Spleen (tissue), 7 donors: Measurements from ENCODE around the gene CGREF1.

Experiments used
- CTCF ChIP-seq, 11 experiments: fragments of 200-600 bp in 7 of 11; fragments of 450-650 bp in 4 of 11; sonication (generic) in 4 of 11; IDR thresholded peaks in 8 of 11; conservative IDR thresholded peaks in 3 of 11; 1 replicate in 7 of 11; 2 replicates in 4 of 11; pipeline versions ENCODE4 v1.4.0 to v1.8.0; 2016 to 2021; ENCODE audit warnings: antibody characterized with exemption in 11 of 11, inconsistent platforms in 4 of 11, mild to moderate bottlenecking in 1 of 11
- POLR2A ChIP-seq, 3 donors: fragments of 450-650 bp; IDR thresholded peaks; one replicate each; pipeline ENCODE4 v1.5.1; 2017; ENCODE audit warnings: antibody characterized with exemption in 3 of 3, mild to moderate bottlenecking in 1 of 3
- POLR2AphosphoS5 ChIP-seq, 3 donors: sonication (generic); formaldehyde crosslinking; IDR thresholded peaks; one replicate each; pipeline ENCODE4 v1.5.1; 2017; ENCODE audit warnings: antibody characterized with exemption in 3 of 3
- donor health status: DM: no; HTN: no; CAD: no; lungs with moderate emphysema.
- donor health status: DM: no; HTN: no; CAD: no.
- donor health status: DM: no; HTN: no; CAD: no.

GRCh38 chr2:27099334-27099955 is 19.5 kb downstream of the CGREF1 start:
- TF ChIP-seq CTCF (IDR thresholded peaks at IDR 0.05 in 8 of 11, conservative IDR thresholded peaks at IDR 0.05 in 3 of 11) (no peak), POLR2A (IDR thresholded peaks at IDR 0.05) (no peak), POLR2AphosphoS5 (IDR thresholded peaks at IDR 0.05) (no peak)
